MM.1S (cell line): Measurements from ENCODE around the gene UXT.

ENCODE experiments used
- EZH2 ChIP-seq: fragments of 300-600 bp; sonication (generic); optimal IDR thresholded peaks from 2 replicates; pipeline ENCODE3; 2017; ENCODE audit warnings: low read depth, mild to moderate bottlenecking, antibody characterized with exemption, low read length, mixed read lengths
- EZH2phosphoT487 ChIP-seq: fragments of 300-600 bp; sonication (generic); IDR thresholded peaks from 2 replicates; pipeline ENCODE4 v1.6.1; 2018; ENCODE audit warnings: antibody characterized with exemption, low read length
- TF ChIP-seq, protein P1 (sequence below): fragments of 300-600 bp; sonication (generic); IDR thresholded peaks from 2 replicates; pipeline ENCODE4 v1.5.1; 2016; ENCODE audit warnings: antibody characterized with exemption, low read length, mixed read lengths

DNA sequence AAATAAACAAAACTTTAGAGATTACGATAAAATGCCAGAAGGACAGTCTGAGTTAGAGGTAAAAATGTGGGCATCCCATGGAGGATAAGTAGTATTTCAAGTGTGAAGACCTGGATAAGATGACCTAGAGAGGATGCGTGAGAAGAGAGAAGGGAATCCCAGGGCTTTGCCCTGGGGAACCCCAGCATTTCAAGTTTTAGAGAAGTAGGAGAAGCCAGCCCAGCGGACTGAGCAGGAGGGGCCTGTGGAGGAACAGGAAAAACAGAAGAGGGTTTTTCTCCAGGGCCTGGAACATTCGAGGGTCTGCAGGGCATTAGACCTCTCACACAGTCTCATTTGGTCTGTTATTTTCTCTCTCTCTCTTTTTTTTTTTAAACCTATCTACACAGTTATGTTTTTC, 26.3 kb downstream of the UXT start:
- TF ChIP-seq EZH2 (no peak), EZH2phosphoT487 (no peak)
- TF ChIP-seq, protein P1, sequence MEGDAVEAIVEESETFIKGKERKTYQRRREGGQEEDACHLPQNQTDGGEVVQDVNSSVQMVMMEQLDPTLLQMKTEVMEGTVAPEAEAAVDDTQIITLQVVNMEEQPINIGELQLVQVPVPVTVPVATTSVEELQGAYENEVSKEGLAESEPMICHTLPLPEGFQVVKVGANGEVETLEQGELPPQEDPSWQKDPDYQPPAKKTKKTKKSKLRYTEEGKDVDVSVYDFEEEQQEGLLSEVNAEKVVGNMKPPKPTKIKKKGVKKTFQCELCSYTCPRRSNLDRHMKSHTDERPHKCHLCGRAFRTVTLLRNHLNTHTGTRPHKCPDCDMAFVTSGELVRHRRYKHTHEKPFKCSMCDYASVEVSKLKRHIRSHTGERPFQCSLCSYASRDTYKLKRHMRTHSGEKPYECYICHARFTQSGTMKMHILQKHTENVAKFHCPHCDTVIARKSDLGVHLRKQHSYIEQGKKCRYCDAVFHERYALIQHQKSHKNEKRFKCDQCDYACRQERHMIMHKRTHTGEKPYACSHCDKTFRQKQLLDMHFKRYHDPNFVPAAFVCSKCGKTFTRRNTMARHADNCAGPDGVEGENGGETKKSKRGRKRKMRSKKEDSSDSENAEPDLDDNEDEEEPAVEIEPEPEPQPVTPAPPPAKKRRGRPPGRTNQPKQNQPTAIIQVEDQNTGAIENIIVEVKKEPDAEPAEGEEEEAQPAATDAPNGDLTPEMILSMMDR = no peak
